ENCODE data around the gene ANKRD11.

Gene ANKRD11

GRCh38 chr16:89410322-89410721, 80.0 kb downstream of the ANKRD11 start:
- H3K4me2 ChIP-seq (ENCODE audit: low read length) = no peak overlapping the region
- H3K4me3 ChIP-seq (ENCODE audit: low read length) = no peak overlapping the region
- peaks cover 62% of the 10 kb centered on the region for H4K20me1 ChIP-seq (ENCODE audit: control insufficient read depth, insufficient read depth, low read depth, low read length)
- H3K79me2 ChIP-seq (ENCODE audit: control insufficient read depth, low read length) = peaks cover 100% of the 10 kb centered on the region
- H3F3A ChIP-seq (ENCODE audit: control insufficient read depth, insufficient read depth) = no peaks in the 10 kb centered on the region
- no peaks in the 10 kb centered on the region for H3K27me3 ChIP-seq (ENCODE audit: control insufficient read depth, low read length)
- no peaks in the 10 kb centered on the region for H3K9me2 ChIP-seq (replicated peaks; ENCODE audit: control insufficient read depth, low read length)
- TF ChIP-seq, protein P1, sequence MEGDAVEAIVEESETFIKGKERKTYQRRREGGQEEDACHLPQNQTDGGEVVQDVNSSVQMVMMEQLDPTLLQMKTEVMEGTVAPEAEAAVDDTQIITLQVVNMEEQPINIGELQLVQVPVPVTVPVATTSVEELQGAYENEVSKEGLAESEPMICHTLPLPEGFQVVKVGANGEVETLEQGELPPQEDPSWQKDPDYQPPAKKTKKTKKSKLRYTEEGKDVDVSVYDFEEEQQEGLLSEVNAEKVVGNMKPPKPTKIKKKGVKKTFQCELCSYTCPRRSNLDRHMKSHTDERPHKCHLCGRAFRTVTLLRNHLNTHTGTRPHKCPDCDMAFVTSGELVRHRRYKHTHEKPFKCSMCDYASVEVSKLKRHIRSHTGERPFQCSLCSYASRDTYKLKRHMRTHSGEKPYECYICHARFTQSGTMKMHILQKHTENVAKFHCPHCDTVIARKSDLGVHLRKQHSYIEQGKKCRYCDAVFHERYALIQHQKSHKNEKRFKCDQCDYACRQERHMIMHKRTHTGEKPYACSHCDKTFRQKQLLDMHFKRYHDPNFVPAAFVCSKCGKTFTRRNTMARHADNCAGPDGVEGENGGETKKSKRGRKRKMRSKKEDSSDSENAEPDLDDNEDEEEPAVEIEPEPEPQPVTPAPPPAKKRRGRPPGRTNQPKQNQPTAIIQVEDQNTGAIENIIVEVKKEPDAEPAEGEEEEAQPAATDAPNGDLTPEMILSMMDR (IDR thresholded peaks at IDR 0.05; ENCODE audit: low read depth, low read length, poor library complexity, severe bottlenecking) = no peak
- no peak for TF ChIP-seq EZH2phosphoT487 (IDR thresholded peaks at IDR 0.05; ENCODE audit: borderline replicate concordance, low read length)
- no peaks in the 10 kb centered on the region for H3K9me3 ChIP-seq (ENCODE audit: control insufficient read depth, insufficient read depth, low read length)
- H3K4me1 ChIP-seq (ENCODE audit: control insufficient read depth, low read length) = peaks cover 51% of the 10 kb centered on the region
- peaks cover 3% of the 10 kb centered on the region; the same call in 1 of the 2 replicates for H3K36me3 ChIP-seq (ENCODE audit: control insufficient read depth, low read length)
- no peak overlapping the region for H3K27ac ChIP-seq (ENCODE audit: low read depth, low read length)

DNA sequence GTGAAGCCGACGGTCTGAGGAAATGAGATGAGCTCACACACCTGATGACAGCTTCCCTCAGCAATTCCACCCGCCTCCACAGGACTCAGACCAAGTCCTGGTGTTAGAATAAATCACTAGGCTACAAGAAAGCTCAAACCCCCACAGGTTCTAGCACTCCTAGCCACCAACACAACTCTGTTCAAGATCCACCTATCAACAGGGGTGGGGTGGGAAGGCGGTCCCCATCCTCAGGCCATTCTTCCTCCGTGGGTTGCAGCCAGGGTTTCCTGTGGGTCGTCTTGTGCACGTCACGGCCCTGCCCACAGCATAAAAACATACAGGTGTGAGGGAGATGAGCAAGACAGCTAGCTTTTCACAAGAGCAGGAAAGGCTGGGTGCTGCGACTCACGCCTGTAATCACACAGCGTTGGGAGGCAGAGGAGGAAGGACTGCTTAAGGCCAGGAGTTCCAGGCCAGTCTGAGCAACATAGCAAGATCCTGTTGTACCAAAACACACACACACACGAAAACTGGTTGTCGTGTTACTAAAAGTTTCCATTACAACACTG, 81.1 kb downstream of the ANKRD11 start:
- Histone ChIP-seq H3K4me3 (ENCODE audit: low read length) (no peak overlapping the region), H3K4me2 (ENCODE audit: low read length) (0 out of 2 replicates have a peak overlapping the region, but pooled peaks have one; percentile 14), H3K27me3 (ENCODE audit: control insufficient read depth, low read length) (no peaks in the 10 kb centered on the region), H3K36me3 (ENCODE audit: control insufficient read depth, low read length) (peaks cover 3% of the 10 kb centered on the region; the same call in 1 of the 2 replicates), H3K4me1 (ENCODE audit: control insufficient read depth, low read length) (peaks cover 57% of the 10 kb centered on the region), H3K27ac (ENCODE audit: low read depth, low read length) (peak overlapping the region; percentile 10; the same call in 1 of the 2 replicates), H3K79me2 (ENCODE audit: control insufficient read depth, low read length) (peaks cover 100% of the 10 kb centered on the region), H4K20me1 (ENCODE audit: control insufficient read depth, insufficient read depth, low read depth, low read length) (peaks cover 56% of the 10 kb centered on the region), H3K9me3 (ENCODE audit: control insufficient read depth, insufficient read depth, low read length) (no peaks in the 10 kb centered on the region), H3F3A (ENCODE audit: control insufficient read depth, insufficient read depth) (no peaks in the 10 kb centered on the region), H3K9me2 (replicated peaks; ENCODE audit: control insufficient read depth, low read length) (no peaks in the 10 kb centered on the region)
- TF ChIP-seq, protein P1 (IDR thresholded peaks at IDR 0.05; ENCODE audit: low read depth, low read length, poor library complexity, severe bottlenecking) = no peak
- TF ChIP-seq EZH2phosphoT487 (IDR thresholded peaks at IDR 0.05; ENCODE audit: borderline replicate concordance, low read length) = no peak

DNA sequence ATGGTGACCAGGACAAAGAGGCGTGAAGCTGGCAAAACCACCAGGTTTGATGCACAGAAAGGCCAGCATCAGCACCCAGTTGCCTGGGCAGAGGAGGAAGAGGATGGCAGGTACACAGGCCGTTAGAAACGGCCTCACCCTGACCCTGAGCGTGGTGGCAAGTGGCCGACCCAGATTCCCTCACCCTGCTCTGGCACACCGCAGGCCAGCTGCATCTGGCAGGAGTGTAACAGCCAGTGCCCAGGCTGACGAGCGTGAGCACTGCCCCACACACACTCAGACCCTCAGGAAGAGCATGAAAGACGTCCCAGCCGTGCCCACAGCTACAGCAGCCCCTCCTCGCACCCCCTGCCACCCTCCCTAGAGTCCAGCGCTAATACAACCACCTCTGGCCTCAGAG, 82.0 kb downstream of the ANKRD11 start:
- Histone ChIP-seq H3K4me2 (ENCODE audit: low read length) (no peak overlapping the region), H3K4me1 (ENCODE audit: control insufficient read depth, low read length) (peaks cover 67% of the 10 kb centered on the region), H3K36me3 (ENCODE audit: control insufficient read depth, low read length) (peaks cover 3% of the 10 kb centered on the region; the same call in 1 of the 2 replicates), H3K4me3 (ENCODE audit: low read length) (no peak overlapping the region), H3F3A (ENCODE audit: control insufficient read depth, insufficient read depth) (no peaks in the 10 kb centered on the region), H3K27me3 (ENCODE audit: control insufficient read depth, low read length) (no peaks in the 10 kb centered on the region), H3K79me2 (ENCODE audit: control insufficient read depth, low read length) (peaks cover 100% of the 10 kb centered on the region), H3K9me3 (ENCODE audit: control insufficient read depth, insufficient read depth, low read length) (no peaks in the 10 kb centered on the region), H3K27ac (ENCODE audit: low read depth, low read length) (no peak overlapping the region), H4K20me1 (ENCODE audit: control insufficient read depth, insufficient read depth, low read depth, low read length) (peaks cover 59% of the 10 kb centered on the region), H3K9me2 (replicated peaks; ENCODE audit: control insufficient read depth, low read length) (no peaks in the 10 kb centered on the region)
- no peak for TF ChIP-seq EZH2phosphoT487 (IDR thresholded peaks at IDR 0.05; ENCODE audit: borderline replicate concordance, low read length)
- TF ChIP-seq, protein P1 (IDR thresholded peaks at IDR 0.05; ENCODE audit: low read depth, low read length, poor library complexity, severe bottlenecking) = no peak

All from DOHH2 (cell line).